NK-92 (cell line): ENCODE data around the gene DDN.

Experiments
- DNase-seq: peaks from one replicate; lab custom pipeline; 2025; ENCODE audit not compliant: unreplicated experiment; lab: John Stamatoyannopoulos, UW

The DDN gene

DNA sequence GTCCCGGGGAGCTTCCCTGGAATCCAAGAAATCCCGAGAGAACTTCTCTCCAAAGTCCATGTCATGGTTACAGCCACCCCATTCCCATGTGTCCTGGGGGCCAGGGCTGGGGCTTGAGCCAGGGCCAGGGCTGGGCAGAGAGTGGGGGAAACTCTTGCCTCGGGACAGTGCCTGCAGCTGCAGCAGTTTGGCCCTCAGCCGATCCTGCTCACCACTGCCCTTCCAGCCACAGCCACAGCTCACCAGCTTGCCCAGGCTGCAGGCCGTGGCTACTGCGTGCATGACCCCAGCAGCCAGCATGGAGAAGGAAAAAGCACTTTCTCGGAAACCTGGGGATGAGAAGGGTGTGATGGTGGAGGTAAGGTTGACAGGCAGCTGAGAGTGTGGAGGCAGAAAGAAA is 31.2 kb downstream of the DDN start:
- no peak for DNase-seq

DNA sequence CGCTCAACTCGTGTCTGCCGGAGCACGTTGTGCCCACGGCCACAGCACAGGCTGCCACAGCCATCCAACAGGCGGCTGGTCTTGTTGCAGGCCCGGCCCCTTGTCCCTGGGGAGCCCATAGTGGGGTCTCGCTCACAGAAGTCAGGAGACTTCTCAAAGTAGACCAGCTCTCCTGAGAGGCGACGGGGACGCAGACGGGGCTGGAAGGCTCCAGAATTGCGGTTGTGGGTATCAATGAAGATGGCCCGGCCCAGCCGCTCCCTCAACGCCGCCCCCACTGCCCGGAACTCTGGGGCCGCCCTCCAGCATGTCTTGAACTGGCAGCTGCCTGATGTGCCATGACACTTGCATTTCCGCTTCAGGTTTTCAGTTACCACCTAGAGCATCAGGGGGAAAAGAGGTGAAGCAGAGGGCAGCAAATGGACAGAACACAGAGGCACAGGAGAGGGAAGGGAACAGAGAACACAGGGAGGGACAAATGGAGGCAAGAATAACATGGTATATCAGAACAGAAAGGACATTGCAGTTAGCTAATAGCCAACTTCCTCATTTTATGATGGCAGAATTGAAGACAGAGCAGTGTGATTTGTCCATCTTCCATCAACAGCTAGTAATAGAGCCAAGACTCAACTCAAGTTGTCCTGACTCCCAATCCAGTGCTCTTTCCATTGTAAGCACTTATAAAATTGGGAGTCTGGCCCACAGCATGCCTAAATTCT is 32.8 kb downstream of the DDN start:
- no peak for DNase-seq

DNA sequence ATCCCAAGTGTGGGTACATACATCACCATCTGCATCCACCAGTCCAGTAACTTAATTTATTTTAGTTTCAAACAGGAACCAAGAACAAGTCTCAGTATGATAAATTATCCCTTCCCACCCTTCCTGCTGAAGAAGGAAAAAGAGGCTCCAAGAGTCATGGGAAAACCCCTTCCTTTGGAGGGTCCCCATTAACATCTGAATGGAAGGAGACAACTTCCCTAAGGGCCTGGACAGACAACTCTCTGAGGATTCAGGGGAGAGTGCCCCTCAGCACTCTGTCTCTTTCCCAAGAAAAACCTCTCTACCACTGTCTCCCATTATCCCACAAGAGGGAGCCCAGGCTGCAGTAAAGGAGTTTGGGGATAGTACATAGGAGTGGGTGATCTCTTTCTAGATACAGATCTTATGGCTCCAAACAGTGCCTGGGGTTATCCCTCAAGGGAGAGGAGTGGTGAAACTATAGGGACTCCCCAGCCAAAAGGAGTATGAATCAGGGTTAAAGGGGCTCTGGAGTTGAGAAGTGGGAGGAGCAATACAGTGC is 33.8 kb downstream of the DDN start:
- DNase-seq: no peak

DNA sequence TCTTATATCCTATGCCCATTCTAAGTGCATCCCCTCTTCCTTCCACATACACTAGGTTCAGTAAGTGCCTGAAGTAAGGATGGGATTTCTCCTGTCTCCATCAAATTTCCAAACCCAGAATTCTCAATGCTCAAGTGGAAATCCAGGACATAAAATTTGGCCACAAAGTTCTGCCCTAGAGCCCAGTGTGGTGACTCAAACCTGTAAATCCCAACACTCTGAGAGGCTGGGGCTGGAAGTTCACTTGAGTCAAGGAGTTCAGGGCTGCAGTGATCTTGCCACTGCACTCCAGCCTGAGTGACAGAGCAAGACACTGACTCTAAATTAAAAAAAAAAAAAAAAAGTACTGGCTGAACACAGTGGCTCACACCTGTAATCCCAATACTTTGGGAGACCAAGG is 37.4 kb downstream of the DDN start:
- no peak for DNase-seq

DNA sequence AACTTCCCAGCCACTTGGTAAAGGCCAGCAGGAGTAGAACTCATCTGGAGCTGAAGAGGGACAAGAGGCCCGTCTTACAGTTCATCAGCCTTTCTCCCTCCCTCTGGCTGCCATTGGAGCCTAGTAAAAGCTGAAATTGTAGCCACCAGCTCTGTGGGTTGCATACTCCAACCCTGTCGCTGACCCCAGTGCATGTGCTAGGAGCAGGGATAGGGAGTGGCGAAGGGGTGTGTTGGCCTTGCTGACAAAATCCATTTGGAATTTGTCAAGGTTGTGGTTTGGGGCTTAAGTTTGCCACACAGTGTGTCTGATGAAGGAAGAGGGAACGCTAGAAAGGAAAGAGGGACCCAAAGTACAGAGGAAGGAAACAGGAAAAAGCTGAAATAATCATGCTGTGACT is 37.8 kb downstream of the DDN start:
- no peak for DNase-seq

DNA sequence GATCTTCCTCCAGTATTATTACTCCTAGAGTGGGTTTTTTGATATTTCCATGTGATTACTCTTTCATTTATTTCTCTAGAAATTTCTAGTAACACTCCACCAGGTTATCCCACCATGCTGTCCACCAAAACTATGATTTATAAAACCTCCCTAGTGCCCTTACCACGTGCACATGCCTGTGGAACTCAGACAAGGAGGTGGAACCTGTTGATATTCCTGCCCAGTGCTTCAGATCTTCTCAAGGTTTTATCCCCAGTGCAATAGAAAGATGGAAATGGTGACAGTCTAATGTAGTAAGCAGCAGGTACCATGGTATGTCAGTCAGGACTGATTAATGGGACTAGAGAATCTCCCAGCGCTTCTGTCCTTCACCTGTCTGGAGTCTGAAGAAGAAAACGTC is 38.3 kb downstream of the DDN start:
- DNase-seq: no peak

DNA sequence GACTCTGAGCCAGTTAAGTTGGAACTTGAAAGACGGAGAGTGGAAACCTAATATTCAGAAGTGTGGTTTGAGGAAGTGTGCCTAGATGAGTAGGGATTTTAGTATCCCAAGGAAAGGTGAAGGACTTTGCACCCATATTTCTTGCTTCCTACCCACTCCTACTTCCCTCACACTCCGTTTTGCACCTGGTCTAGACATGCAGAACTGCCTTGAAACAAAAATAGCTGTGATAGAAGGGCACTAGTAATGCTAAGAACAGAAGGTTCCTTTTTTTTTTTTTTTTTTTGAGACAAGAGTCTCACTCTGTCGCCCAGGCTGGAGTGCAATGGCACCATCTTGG is 41.2 kb downstream of the DDN start:
- no peak for DNase-seq

DNA sequence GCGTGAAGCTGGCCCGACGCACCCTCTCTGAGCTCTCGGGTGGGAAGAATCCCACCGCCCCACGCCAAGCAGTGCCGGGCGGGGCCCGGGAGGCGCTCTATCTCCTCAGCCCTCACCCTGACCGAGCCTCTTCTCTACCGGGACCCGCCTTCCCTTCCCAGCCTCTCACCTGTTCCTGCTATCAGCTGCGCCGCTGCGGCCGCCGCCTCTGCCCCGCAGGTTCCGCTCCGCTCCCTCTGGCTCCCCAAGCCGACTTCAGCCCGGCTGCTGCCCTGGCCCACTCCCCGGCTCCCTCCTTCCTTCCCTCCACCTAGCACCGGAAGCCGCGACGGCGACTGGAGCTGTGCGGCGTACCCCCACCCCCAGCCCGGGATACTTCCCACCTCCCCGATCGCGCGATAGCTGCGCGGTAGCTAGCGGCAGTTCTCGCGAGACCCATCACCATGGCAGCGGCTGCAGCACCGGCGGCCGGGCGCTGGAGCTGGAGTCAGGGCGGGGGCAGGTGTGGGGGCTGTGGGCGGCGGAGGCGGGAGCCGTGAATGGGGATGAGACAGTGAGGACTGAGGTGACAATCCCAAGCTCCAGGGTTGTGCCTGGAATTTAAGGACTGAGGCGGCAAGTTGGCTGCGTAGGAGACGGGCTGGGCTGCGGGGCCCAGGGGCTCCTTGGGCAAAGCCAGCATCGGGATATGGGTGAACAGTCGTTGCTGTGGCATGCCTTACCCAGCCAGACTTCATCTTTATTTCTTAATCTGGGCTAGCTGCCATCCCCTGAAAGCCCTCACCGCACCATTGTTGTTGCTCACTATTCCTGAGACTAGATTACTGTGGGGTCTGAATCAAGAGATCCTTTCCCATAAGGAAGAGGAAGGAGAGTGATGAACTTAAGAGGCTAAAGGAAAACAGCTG is 41.8 kb downstream of the DDN start, which contains the start of gene ARF3:
ARF3 (minus strand) TSS at position 347 of the 908 bp plus-strand sequence. CDS start 16,392 bp downstream, outside the sequence.
- peak; percentile 54 for DNase-seq

DNA sequence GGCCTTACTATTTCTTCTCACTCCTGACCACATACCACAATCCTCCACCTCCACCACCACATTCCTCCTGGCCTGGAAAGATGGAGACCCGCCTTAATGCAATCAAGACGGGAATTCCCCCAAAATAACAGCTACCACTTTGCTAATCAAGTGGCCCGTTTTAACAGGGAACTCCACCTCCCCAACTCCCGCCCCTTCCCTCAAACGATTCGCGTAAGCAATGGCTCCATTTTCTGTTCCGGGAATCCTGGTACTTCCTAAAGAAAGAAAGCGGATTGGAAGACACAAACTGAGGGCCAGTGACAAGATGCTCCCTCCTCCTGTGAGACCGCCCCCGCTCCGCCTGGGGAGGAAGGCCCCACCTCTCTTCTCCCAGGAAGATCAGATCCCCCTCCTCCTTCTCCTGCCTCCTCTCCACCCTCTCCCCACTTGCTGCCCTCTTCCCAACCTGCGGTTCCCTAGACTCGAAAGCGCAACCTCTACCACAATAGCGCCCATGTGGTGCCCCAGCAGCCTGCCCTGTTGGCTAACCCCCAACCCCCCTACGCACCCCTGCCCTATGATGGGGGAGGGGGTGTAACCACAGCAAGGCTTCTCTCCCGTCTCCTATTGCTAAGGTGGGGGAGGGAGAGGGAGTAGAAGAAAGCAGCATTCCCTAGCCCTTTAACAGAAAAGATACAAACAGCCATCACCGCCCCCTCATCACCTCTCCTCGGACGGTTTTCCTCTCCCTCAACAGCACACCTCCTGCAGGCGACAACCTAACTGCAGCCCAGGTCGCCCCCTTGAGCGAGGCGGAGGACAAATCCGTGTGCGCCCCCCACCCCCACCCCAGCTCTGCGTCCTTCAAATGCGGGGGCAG is 42.7 kb downstream of the DDN start:
- DNase-seq: no peak

DNA sequence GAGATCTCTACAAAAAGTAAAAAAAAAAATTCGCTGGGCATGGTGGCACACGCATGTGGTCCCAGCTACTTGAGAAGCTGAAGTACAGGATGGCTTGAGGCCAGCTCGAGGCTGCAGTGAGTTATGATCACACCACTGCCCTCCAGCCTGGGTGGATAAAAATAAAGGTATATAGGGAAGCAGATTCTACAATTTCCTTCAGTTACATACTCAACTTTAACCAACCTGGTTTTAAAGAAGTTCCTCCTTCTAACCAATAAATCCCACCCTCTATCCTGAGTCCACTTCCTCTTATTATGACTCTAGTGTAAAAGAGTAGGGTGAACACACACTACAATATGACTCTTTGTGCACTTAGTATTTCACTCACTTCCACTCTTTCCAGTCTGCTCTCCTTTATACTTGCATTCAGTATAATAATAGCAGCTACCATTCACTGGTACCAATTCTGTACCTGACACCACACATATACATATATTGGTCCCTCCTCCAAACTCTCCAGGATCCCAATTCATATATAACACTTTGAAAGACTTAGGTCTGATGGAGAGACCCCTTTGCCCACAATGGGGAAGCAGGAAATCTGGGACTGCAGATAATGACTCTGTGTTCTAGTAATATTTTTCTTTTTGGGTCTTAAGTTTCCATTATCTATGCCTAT is 44.2 kb downstream of the DDN start:
- DNase-seq: no peak

DNA sequence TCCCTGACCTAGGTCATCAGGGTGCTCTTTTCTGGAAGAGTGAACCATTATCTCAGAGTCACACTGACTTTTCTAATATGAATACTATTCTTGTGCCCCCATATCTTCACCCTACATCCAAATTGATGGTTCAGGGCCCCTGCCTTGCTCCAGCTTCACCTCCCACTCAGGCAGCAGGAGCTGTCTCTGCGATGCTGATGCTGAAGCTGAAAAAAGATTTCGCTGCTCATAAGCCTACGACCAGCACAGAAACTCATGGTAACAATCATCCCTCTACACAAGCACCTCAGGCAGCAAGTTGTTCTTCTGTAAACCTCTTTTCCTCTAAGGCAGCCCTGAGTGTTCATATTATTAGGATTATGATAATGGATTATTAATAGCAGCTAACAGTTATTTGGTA is 45.1 kb downstream of the DDN start:
- DNase-seq: no peak

DNA sequence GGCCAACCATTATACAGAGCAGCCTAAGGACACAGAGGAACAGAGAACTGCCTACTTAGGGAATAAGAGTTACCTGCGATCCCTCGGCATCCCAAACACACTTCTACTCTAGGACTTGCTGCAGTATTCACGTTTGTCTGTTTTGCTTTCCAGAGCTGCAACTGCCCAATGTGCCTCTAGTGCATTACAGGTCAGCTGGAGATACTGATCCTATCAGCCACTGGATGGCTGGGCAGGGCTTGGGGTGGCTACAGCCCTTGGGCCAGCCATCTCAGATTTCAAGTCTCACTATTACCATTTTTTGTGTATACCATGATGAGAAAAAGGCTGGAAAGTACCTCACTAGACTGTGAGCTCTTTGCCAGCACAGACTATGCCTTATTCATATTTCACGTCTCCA is 46.5 kb downstream of the DDN start:
- no peak for DNase-seq

DNA sequence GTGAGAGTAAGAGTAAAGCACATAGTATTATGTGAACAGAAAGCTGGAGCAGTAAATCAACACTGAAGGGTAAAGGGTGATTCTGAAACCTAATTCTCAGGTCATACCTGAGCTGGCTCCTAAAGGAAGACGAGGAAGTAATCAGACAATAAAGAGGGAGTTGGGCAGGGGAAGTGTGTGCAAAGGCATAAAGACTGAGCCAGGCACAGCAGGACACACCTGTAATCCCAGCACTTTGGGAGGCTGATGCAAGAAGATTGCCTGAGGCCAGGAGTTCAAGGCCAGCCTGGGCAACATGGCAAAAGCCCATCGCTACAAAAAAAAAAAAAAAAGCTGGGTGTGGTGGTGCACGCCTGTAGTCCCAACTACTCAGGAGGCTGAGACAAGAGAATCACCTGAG is 51.4 kb downstream of the DDN start:
- DNase-seq: no peak

DNA sequence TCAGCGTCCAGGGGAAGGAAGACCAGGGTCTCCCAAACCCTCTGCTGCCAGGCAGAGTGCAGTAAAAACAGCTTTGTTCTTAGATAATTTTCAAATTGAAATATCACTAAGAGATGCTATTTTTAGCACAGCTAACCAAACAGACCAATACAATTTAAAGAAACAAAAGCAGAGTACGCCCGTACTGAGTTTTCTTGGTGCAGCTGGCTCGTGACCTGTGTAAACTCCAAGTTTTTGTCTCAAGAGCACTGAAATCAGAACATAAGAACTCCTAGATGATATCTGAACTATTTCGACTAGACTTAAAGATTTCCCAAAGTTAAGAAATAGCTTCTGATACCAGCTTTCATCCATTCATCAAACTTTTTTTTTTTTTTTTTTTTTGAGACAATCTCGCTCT is 52.2 kb downstream of the DDN start:
- no peak for DNase-seq

DNA sequence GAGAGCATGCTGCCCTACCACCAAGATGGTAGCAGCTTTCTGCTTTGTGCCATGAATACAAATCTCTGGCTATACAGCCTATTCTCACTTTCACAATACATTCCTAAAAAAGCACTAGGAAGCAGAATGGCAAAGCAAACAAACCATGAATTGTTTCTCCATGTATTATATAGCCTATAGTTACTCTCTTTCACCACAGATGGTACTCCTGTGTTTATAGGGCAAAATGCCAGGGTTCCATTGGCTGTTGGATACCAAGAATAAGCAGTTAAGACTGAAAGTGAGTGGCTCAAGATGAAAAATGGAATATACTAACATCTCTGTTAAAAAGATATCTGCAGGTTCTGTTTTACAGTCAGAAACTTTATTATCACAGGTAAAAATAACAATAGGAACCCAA is 53.0 kb downstream of the DDN start:
- no peak for DNase-seq
